Upper lobe of left lung (tissue), 4 donors: Measurements from ENCODE around the gene TCF23.

Experiments
- CTCF ChIP-seq, 6 experiments: fragments of 450-650 bp in 4 of 6; fragments of 200-600 bp in 2 of 6; sonication (generic) in 2 of 6; IDR thresholded peaks; one replicate each; pipeline ENCODE4 v1.5.1; 2016 to 2019; ENCODE audit warnings: antibody characterized with exemption in 6 of 6
- EP300 ChIP-seq, 4 donors: sonication (generic); formaldehyde crosslinking; IDR thresholded peaks; one replicate each; pipeline ENCODE4 v1.5.1; 2017; ENCODE audit warnings: antibody characterized with exemption in 4 of 4, control low read depth in 2 of 4
- POLR2A ChIP-seq, 4 donors: fragments of 450-650 bp; IDR thresholded peaks; one replicate each; pipeline ENCODE4 v1.5.1; 2016 to 2017; ENCODE audit warnings: antibody characterized with exemption in 4 of 4, mild to moderate bottlenecking in 2 of 4
- POLR2AphosphoS5 ChIP-seq, 2 donors: sonication (generic); formaldehyde crosslinking; IDR thresholded peaks; one replicate each; pipeline ENCODE4 v1.5.1; 2017; ENCODE audit warnings: antibody characterized with exemption in 2 of 2

GRCh38 chr2:27122791-27123190 is 26.0 kb upstream of the TCF23 start:
- TF ChIP-seq POLR2A (IDR thresholded peaks at IDR 0.05) (no peak), CTCF (IDR thresholded peaks at IDR 0.05) (no peak), EP300 (IDR thresholded peaks at IDR 0.05) (no peak), POLR2AphosphoS5 (IDR thresholded peaks at IDR 0.05) (no peak)
